ENCODE data around the gene PRELP. TPM values are rescaled to one million over a fixed set of nuclear protein-coding genes. Genes with fewer than 3 reads are reported as not detected.

PRELP gene
- total and polyA plus RNA-seq, 8 donors: 1.1 to 29.8 (median 8.7) TPM

GRCh38 chr1:203503836-203504235, 28.2 kb downstream of the PRELP start:
- no peak overlapping the region for H3K4me3 ChIP-seq
- intact Hi-C loops (cut with DNase I; ENCODE audit: low total_unique reads): no loop called here
- no peaks in the 10 kb centered on the region for H3K9me3 ChIP-seq
- DNase-seq: no peak
- 55 to 79% (median 67%) methylated on average over 3 of the region's 3 CpGs for WGBS, 5 donors
- no peak overlapping the region for H3K27ac ChIP-seq
- H3K36me3 ChIP-seq: no peaks in the 10 kb centered on the region
- H3K27me3 ChIP-seq: no peaks in the 10 kb centered on the region
- peaks cover 15 to 35% (median 25%) of the 10 kb centered on the region in 4 donors for H3K4me1 ChIP-seq
- TF ChIP-seq, protein P1, sequence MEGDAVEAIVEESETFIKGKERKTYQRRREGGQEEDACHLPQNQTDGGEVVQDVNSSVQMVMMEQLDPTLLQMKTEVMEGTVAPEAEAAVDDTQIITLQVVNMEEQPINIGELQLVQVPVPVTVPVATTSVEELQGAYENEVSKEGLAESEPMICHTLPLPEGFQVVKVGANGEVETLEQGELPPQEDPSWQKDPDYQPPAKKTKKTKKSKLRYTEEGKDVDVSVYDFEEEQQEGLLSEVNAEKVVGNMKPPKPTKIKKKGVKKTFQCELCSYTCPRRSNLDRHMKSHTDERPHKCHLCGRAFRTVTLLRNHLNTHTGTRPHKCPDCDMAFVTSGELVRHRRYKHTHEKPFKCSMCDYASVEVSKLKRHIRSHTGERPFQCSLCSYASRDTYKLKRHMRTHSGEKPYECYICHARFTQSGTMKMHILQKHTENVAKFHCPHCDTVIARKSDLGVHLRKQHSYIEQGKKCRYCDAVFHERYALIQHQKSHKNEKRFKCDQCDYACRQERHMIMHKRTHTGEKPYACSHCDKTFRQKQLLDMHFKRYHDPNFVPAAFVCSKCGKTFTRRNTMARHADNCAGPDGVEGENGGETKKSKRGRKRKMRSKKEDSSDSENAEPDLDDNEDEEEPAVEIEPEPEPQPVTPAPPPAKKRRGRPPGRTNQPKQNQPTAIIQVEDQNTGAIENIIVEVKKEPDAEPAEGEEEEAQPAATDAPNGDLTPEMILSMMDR (IDR thresholded peaks at IDR 0.05): no peak
- TF ChIP-seq POLR2A (IDR thresholded peaks at IDR 0.05) (no peak), EP300 (IDR thresholded peaks at IDR 0.05) (no peak), POLR2AphosphoS5 (IDR thresholded peaks at IDR 0.05) (no peak)

DNA sequence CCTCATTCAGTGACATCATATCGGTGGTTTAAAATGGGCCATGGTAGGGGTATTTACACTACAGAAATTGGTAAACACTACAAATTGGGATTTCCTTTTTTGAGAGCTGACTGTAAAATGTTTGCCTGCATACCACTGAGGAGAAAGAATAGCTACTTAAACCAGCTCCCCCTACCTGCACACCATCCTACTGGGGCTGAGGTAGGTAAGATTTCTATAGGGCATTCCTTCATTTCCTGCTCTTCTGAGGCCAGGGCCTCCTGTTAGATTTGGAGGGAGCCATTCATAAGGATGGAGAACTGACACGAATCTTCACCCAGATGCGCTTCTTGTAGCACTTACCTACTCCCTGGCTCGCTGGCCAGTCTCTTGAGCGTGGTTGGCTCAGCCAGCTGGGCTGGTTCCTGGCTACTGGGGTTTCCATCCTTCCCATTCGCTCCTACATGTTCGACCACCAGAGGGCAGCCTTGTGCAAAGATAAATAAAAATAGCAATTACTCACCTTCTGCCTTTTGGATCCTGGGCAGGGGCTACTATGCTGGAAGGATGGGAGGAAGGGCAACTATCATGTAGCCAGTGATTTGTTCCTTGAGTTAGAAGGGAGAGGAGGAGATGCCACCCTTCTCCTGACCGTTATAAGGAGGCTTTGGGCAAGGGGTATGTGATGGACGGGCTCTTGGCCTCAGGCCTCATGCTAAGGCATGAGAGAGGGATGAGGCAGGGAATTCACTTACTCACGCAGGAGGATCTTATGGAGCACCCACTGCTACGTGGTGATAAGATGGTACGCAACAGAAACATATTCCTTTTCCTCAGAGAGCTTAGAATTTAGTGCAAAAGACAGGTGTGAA, 29.0 kb downstream of the PRELP start:
- intact Hi-C loops (cut with DNase I; ENCODE audit: low total_unique reads): loop anchor here (5.0 kb wide), 1 partner anchor 198 kb away; no protein-coding TSS in a partner anchor
- Histone ChIP-seq H3K4me3 (no peak overlapping the region), H3K36me3 (no peaks in the 10 kb centered on the region), H3K27me3 (no peaks in the 10 kb centered on the region), H3K27ac (peak overlapping the region in 1 of 5 donors; percentile 39), H3K9me3 (no peaks in the 10 kb centered on the region), H3K4me1 (peaks cover 15 to 40% (median 26%) of the 10 kb centered on the region in 4 donors)
- peak; percentile 91 to 92 for DNase-seq
- 30 to 36% (median 33%) methylated on average over 12 of the region's 12 CpGs for WGBS, 5 donors
- TF ChIP-seq POLR2AphosphoS5 (IDR thresholded peaks at IDR 0.05): peak in 1 of 3 donors; percentile 60
- TF ChIP-seq, protein P1 (IDR thresholded peaks at IDR 0.05): peak in 5 of 7 experiments; percentile 64 to 93 (median 89)
- no peak for TF ChIP-seq POLR2A (IDR thresholded peaks at IDR 0.05)
- no peak for TF ChIP-seq EP300 (IDR thresholded peaks at IDR 0.05)

GRCh38 chr1:203505526-203506204, 30.1 kb downstream of the PRELP start:
- 79 to 93% (median 91%) methylated on average over 8 of the region's 8 CpGs for WGBS, 5 donors
- Histone ChIP-seq H3K4me3 (no peak overlapping the region), H3K27me3 (no peaks in the 10 kb centered on the region), H3K36me3 (no peaks in the 10 kb centered on the region), H3K4me1 (peaks cover 15 to 41% (median 26%) of the 10 kb centered on the region in 4 donors), H3K27ac (no peak overlapping the region), H3K9me3 (no peaks in the 10 kb centered on the region)
- TF ChIP-seq, protein P1 (IDR thresholded peaks at IDR 0.05): no peak
- TF ChIP-seq EP300 (IDR thresholded peaks at IDR 0.05) (no peak), POLR2AphosphoS5 (IDR thresholded peaks at IDR 0.05) (no peak), POLR2A (IDR thresholded peaks at IDR 0.05) (no peak)
- DNase-seq: no peak
- intact Hi-C loops (cut with DNase I; ENCODE audit: low total_unique reads): loop anchor here (5.0 kb wide), 1 partner anchor 197 kb away; no protein-coding TSS in a partner anchor

GRCh38 chr1:203506858-203507626, 31.4 kb downstream of the PRELP start:
- Histone ChIP-seq H3K36me3 (no peaks in the 10 kb centered on the region), H3K4me1 (peaks cover 15 to 44% (median 29%) of the 10 kb centered on the region in 4 donors), H3K27ac (peak overlapping the region in 4 of 5 donors; percentile 36 to 73 (median 62)), H3K9me3 (no peaks in the 10 kb centered on the region), H3K4me3 (no peak overlapping the region), H3K27me3 (no peaks in the 10 kb centered on the region)
- intact Hi-C loops (cut with DNase I; ENCODE audit: low total_unique reads): loop anchor here (5.0 kb wide), 1 partner anchor 195 kb away; no protein-coding TSS in a partner anchor
- TF ChIP-seq EP300 (IDR thresholded peaks at IDR 0.05): no peak
- TF ChIP-seq POLR2A (IDR thresholded peaks at IDR 0.05): no peak
- peak in 1 of 3 donors; percentile 13 for TF ChIP-seq POLR2AphosphoS5 (IDR thresholded peaks at IDR 0.05)
- DNase-seq: peak in 1 of 2 donors; percentile 78
- 41 to 60% (median 51%) methylated on average over 6 of the region's 6 CpGs for WGBS, 5 donors
